Brain microvascular endothelial cell (primary cell): Measurements from ENCODE around the gene ZNF641.
"Not testable (repeated sequence)": the region's sequence is repeated elsewhere in the genome, so short reads cannot be mapped to it uniquely, and the experiment has no call there.

Experiments
- DNase-seq: peaks from one replicate; pipeline ENCODE4 v3.0.0-alpha.2; 2020
- H3K27ac ChIP-seq: fragments of 250-450 bp; sonication (Bioruptor Pico); 2 replicates; pipeline ENCODE4 v1.5.1; 2020; ENCODE audit warnings: mild to moderate bottlenecking, moderate library complexity
- H3K27me3 ChIP-seq: fragments of 250-450 bp; sonication (Bioruptor Pico); replicated peaks from 2 replicates; pipeline ENCODE4 v1.5.1; 2020; ENCODE audit warnings: mild to moderate bottlenecking
- H3K36me3 ChIP-seq: fragments of 250-450 bp; sonication (Bioruptor Pico); replicated peaks from 2 replicates; pipeline ENCODE4 v1.5.1; 2020; ENCODE audit warnings: mild to moderate bottlenecking
- H3K4me3 ChIP-seq: 2 replicates; pipeline ENCODE4 v1.5.1; 2011; ENCODE audit warnings: low read depth, mild to moderate bottlenecking, control low read depth, low read length, moderate library complexity
- in situ Hi-C: cut with HindIII; loops from 2 replicates; pipeline ENCODE4 v1.10.0; 2017; ENCODE audit warnings: low sequenced_read_pairs, low pct_ligation_motif_present
- TF ChIP-seq, protein P1 (sequence below): IDR thresholded peaks from 2 replicates; pipeline ENCODE4 v1.5.1; 2011; ENCODE audit warnings: low read depth, mild to moderate bottlenecking, moderate library complexity, low read length, control low read depth, inconsistent platforms; ENCODE audit errors: missing control alignments

The ZNF641 gene

DNA sequence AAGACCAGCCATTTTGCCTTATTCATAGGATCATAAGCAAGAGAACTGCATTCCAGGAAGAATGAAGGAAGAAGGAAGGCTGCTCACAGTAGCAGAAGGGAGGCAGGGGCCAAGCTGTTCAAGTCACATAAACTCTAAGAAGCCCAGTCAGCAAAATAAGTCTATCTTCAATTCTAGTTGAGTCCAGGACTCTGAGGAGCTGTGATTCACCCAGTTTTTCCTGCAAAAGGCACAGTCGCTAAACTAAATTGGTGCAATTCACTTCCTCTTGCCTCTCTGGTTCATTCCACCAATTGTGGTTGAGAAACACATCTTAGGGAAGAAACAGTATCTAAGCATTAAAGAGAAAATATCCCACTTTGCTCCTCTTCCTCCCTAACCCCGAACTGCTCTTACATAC, 9.8 kb downstream of the ZNF641 start:
- H3K27me3 ChIP-seq, result no peaks in the 10 kb centered on the region
- DNase-seq, result no peak
- TF ChIP-seq, protein P1, sequence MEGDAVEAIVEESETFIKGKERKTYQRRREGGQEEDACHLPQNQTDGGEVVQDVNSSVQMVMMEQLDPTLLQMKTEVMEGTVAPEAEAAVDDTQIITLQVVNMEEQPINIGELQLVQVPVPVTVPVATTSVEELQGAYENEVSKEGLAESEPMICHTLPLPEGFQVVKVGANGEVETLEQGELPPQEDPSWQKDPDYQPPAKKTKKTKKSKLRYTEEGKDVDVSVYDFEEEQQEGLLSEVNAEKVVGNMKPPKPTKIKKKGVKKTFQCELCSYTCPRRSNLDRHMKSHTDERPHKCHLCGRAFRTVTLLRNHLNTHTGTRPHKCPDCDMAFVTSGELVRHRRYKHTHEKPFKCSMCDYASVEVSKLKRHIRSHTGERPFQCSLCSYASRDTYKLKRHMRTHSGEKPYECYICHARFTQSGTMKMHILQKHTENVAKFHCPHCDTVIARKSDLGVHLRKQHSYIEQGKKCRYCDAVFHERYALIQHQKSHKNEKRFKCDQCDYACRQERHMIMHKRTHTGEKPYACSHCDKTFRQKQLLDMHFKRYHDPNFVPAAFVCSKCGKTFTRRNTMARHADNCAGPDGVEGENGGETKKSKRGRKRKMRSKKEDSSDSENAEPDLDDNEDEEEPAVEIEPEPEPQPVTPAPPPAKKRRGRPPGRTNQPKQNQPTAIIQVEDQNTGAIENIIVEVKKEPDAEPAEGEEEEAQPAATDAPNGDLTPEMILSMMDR, result no peak
- no peak overlapping the region for H3K4me3 ChIP-seq
- H3K27ac ChIP-seq, result no peak overlapping the region
- in situ Hi-C loops, result no loop called here
- peaks cover 14% of the 10 kb centered on the region for H3K36me3 ChIP-seq

DNA sequence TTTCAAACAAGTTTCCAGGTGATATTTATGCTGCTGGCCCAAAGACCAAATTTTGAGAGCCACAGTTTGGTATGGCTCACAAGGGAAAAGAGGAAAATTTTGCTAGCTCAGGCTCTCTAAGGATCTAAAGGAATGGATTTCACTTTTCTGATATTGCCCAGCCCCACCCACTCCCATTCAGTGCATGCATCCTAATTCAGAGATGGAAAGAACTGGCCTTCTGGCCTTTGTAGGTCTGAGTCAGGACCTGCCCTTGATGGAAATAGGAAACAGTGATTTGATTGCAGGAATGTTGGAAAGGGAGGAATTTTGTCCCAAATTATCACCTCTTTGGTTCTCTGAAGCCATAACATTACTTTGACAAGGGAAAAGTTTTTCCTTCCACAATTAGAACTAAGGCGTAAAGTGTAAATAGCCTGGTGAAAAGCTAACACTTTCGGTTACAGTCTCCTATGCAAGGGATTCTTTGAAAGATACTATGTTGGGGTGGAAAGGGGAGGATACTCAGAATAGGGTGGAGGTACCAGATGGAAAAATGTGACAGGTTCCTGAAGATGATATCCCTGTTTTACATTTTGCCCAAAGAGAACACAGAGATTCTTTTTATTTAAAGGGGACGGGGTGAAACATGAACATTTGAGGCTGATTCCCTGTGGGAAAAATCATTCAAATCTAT, 11.1 kb downstream of the ZNF641 start:
- Histone ChIP-seq H3K4me3 (no peak overlapping the region), H3K27me3 (no peaks in the 10 kb centered on the region), H3K27ac (no peak overlapping the region), H3K36me3 (peaks cover 14% of the 10 kb centered on the region)
- in situ Hi-C loops, result no loop called here
- TF ChIP-seq, protein P1, result no peak
- DNase-seq, result no peak

DNA sequence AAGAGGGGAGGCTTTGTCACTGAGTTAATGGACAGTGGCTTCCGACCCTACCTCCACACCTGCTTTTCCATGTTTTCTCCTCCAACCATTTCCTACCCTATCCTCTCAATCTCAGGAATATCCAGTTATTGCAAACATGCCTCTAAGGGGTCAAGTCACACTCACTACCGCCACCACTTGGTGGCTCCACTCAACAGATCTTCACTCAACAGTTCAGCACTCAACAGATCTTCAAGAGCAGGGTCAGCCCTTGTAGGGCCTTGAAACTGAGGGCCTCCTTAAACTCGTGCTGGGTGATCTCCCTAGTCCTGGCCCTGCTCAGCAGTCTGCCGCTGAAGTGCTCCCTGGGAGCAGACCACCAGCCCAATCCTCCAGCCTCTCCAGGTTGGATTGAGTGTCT, 14.2 kb downstream of the ZNF641 start:
- no peak overlapping the region for H3K4me3 ChIP-seq
- TF ChIP-seq, protein P1, result peak; percentile 33
- in situ Hi-C loops, result no loop called here
- no peaks in the 10 kb centered on the region for H3K27me3 ChIP-seq
- DNase-seq, result no peak
- H3K36me3 ChIP-seq, result no peaks in the 10 kb centered on the region
- H3K27ac ChIP-seq, result no peak overlapping the region

DNA sequence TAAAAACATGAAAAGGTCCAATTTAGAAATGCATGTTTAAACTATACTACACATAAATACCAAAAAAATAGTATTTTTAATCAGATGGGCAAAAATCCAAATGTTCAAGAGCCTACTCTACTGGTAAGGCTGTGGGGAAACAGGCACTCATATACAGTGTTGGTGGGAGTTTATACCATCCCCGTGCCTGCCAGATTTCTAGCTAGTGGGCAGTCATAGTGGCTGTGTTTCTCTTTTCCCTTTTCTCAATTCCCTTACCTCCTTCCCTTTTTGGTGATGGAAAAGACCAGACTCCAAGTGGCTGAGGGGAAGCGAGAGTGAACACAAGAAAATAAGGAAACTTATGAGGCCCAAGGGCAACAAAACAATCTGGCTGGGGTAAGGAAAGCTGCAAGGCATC, 14.7 kb downstream of the ZNF641 start:
- Histone ChIP-seq H3K36me3 (no peaks in the 10 kb centered on the region), H3K4me3 (no peak overlapping the region), H3K27me3 (no peaks in the 10 kb centered on the region), H3K27ac (no peak overlapping the region)
- in situ Hi-C loops, result no loop called here
- DNase-seq, result no peak
- TF ChIP-seq, protein P1, result no peak

DNA sequence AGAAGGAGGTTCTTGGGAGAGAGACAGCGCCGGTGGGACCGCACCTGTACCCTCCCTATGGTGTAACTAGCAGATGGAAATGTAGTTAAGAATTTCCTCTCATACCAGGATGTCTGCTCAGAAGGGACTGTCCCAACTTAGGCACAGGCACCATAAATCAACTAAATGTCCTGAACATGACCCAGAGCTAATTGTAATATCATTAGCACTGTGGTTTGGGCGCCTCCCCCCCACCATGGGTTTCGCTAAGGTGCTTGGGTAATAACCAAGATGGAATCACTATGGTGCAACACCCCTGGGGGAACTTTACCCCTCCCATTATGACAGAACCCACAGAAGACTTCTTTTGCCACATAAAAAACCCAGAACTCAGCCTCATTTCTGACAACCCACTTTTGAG, 15.9 kb downstream of the ZNF641 start:
- no peak overlapping the region for H3K27ac ChIP-seq
- H3K36me3 ChIP-seq, result no peaks in the 10 kb centered on the region
- in situ Hi-C loops, result no loop called here
- DNase-seq, result no peak
- TF ChIP-seq, protein P1, result no peak
- H3K4me3 ChIP-seq, result no peak overlapping the region
- H3K27me3 ChIP-seq, result no peaks in the 10 kb centered on the region

DNA sequence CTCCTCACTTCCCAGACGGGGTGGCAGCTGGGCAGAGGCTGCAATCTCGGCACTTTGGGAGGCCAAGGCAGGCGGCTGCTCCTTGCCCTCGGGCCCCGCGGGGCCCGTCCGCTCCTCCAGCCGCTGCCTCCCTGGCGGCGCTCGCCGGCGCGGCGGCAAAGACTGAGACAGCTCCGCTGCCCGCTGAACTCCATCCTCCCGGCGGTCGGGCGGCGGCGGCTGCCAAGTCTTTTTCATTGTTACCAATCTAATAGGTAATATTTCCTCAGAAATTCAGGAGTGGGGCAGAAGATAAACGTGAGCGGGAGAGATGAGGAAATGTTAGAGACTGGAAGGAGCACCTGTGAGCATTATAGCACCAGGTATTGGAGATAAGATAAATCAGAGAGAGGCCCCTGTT, 17.0 kb downstream of the ZNF641 start:
- DNase-seq, in situ Hi-C loops, H3K27ac ChIP-seq, H3K36me3 ChIP-seq, H3K27me3 ChIP-seq, H3K4me3 ChIP-seq: not testable (repeated sequence)
